HL-60 (cell line): ENCODE measurements around the gene TEX101.

ENCODE experiments used
- DNase-seq, 2 experiments: peaks; one replicate each; pipeline ENCODE4 v3.0.0-alpha.2; 2010 to 2020; ENCODE audit warnings: low read depth in 1 of 2, low spot score in 1 of 2
- H3K27ac ChIP-seq: fragments of 250-450 bp; sonication (Bioruptor Pico); replicated peaks from 2 replicates; pipeline ENCODE4 v1.5.1; 2020; ENCODE audit warnings: mild to moderate bottlenecking, moderate library complexity
- H3K27me3 ChIP-seq: fragments of 250-450 bp; sonication (Bioruptor Pico); 2 replicates; pipeline ENCODE4 v1.5.1; 2021; ENCODE audit warnings: mild to moderate bottlenecking, moderate library complexity; ENCODE audit not compliant: insufficient read depth, poor library complexity, severe bottlenecking
- H3K4me3 ChIP-seq: replicated peaks from 2 replicates; pipeline ENCODE4 v1.5.1; 2011; ENCODE audit warnings: mild to moderate bottlenecking, control low read depth, low read length; ENCODE audit not compliant: insufficient read depth
- GABPA ChIP-seq: IDR thresholded peaks from 2 replicates; pipeline ENCODE4 v1.6.1; 2012; ENCODE audit warnings: low read depth
- POLR2AphosphoS5 ChIP-seq: IDR thresholded peaks from 2 replicates; pipeline ENCODE4 v1.6.1; 2012; ENCODE audit warnings: low read depth
- REST ChIP-seq: IDR thresholded peaks from 2 replicates; pipeline ENCODE4 v1.6.1; 2012; ENCODE audit warnings: low read depth; ENCODE audit not compliant: insufficient replicate concordance
- SPI1 ChIP-seq: IDR thresholded peaks from 2 replicates; pipeline ENCODE4 v1.6.1; 2012; ENCODE audit warnings: low read depth, mild to moderate bottlenecking, borderline replicate concordance
- TF ChIP-seq, protein P1 (sequence below): IDR thresholded peaks from one replicate; pipeline ENCODE4 v1.5.1; 2011; ENCODE audit warnings: low read length, control low read depth, inconsistent platforms; ENCODE audit not compliant: insufficient read depth

Gene TEX101

DNA sequence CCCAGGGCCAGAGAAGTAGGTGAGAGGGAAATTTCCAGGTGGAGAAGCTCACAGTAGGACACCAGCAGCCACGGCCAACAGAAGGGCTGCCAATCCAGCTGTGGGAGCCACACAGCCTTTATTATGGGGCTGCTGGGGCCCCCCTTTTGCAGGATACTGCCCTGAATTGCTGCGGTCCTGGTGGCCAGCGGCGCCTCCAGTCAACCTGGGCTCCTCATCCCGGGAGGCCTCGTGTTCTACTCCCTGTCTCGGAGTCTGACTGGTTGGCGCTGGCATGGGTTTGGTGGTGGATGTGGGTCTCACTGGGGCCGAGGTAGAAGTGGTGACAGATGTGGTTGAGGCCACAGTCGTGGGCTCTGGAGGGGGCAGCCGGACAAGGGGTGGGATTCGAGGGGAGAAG is 46.6 kb downstream of the TEX101 start:
- no peak overlapping the region for H3K27ac ChIP-seq
- peaks cover 9% of the 10 kb centered on the region for H3K27me3 ChIP-seq
- TF ChIP-seq, protein P1, sequence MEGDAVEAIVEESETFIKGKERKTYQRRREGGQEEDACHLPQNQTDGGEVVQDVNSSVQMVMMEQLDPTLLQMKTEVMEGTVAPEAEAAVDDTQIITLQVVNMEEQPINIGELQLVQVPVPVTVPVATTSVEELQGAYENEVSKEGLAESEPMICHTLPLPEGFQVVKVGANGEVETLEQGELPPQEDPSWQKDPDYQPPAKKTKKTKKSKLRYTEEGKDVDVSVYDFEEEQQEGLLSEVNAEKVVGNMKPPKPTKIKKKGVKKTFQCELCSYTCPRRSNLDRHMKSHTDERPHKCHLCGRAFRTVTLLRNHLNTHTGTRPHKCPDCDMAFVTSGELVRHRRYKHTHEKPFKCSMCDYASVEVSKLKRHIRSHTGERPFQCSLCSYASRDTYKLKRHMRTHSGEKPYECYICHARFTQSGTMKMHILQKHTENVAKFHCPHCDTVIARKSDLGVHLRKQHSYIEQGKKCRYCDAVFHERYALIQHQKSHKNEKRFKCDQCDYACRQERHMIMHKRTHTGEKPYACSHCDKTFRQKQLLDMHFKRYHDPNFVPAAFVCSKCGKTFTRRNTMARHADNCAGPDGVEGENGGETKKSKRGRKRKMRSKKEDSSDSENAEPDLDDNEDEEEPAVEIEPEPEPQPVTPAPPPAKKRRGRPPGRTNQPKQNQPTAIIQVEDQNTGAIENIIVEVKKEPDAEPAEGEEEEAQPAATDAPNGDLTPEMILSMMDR = no peak
- TF ChIP-seq POLR2AphosphoS5 (no peak), SPI1 (no peak), REST (no peak), GABPA (no peak)
- H3K4me3 ChIP-seq = no peak overlapping the region
- no peak for DNase-seq

DNA sequence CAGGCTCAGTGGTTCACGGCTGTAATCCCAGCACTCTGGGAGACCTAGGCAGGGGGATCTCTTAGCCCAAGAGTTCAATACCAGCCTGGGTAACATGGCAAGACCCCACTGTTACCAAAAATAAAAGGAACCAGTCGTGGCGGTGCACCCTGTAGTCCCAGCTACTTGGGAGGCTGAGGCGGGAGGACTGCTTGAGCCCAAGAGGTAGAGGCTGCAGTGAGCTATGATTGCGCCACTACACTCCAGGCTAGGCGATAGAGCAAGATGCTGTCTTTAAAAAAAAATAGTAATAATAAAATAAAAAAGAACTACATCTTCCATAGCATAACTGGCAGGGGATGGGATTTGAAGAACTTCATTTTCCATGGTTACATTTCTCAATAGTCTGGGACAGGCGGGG is 47.7 kb downstream of the TEX101 start:
- Histone ChIP-seq H3K27me3 (peaks cover 9% of the 10 kb centered on the region), H3K4me3 (no peak overlapping the region), H3K27ac (no peak overlapping the region)
- TF ChIP-seq GABPA = no peak
- TF ChIP-seq, protein P1 = no peak
- no peak for TF ChIP-seq SPI1
- no peak for TF ChIP-seq POLR2AphosphoS5
- TF ChIP-seq REST = no peak
- DNase-seq = no peak

DNA sequence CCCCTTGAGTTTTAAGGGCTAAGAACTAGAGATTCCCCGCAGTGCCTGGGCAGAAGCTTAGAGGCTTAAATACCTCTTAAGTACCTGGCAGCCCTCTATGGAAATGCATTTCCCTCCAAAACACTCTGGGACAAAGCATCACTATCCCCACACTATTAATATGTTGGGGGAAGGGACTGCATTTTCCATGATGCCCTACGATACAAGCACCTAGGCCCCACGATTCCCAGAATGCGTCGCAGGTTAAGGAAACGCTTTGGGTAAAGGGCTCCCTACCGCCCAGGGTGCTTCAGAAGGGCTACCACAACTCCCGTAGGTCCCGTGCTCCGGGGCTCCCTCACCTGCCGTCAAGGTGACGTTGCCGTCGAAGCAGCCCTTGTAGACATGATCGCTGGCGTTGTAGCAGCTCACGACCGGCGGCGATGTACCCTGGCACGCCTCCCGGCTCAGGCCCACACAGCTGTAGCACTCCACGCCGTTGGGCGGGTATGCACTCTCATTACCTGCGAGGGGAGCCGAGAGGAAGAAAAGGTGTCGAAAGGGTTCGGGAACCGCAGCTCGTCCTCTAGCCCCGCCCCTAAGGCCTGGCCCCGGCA is 48.2 kb downstream of the TEX101 start:
- TF ChIP-seq REST = no peak
- no peak overlapping the region for H3K27ac ChIP-seq
- no peak for DNase-seq
- H3K27me3 ChIP-seq = peaks cover 9% of the 10 kb centered on the region
- H3K4me3 ChIP-seq = peak overlapping the region; percentile 81
